AG04449 (cell line): Measurements from ENCODE around the gene DTNA.
"Not testable (repeated sequence)": the region's sequence is repeated elsewhere in the genome, so short reads cannot be mapped to it uniquely, and the experiment has no call there.

Experiments
- CTCF ChIA-PET: fragments of 350-600 bp; formaldehyde crosslinking; extraction: SDS; loops from one replicate; lab custom pipeline; 2021; ENCODE audit warnings: antibody characterized with exemption; lab: Yijun Ruan, JAX
- POLR2A ChIA-PET: fragments of 400-600, 350-600 bp; formaldehyde crosslinking; extraction: SDS; loops from one replicate; lab custom pipeline; 2020; ENCODE audit warnings: antibody characterized with exemption, inconsistent platforms; lab: Yijun Ruan, JAX
- DNase-seq: peaks from one replicate; pipeline ENCODE4 v3.0.0-alpha.2; 2010; ENCODE audit warnings: low read depth, low spot score
- H3K4me3 ChIP-seq: 2 replicates; pipeline ENCODE4 v1.5.1; 2011; ENCODE audit warnings: low read depth, mild to moderate bottlenecking, control low read depth, low read length
- TF ChIP-seq, protein P1 (sequence below): IDR thresholded peaks from one replicate; pipeline ENCODE4 v1.5.1; 2011; ENCODE audit warnings: mild to moderate bottlenecking, moderate library complexity, low read length, control low read depth, inconsistent platforms; ENCODE audit not compliant: insufficient read depth; ENCODE audit errors: missing control alignments

DTNA gene

DNA sequence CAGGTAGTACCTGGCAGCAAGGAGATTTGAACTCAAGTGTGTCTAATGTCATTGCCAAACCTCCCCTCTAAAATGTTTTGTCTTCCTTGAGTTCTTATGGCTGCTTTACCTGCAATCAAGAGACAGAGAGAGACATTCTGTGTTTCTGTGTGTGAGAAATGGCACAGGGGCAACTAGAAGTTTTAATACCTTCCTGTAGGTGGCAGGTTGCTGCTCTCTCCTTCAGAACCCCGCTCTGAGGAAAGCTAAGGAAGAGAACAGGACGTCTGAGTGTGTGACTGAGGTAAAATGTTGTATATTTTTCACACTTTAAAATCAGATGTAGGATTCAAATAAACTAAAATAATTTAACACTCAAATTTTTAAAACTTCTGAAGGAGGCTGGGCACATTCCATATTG is 19.2 kb downstream of the DTNA start:
- TF ChIP-seq, protein P1, sequence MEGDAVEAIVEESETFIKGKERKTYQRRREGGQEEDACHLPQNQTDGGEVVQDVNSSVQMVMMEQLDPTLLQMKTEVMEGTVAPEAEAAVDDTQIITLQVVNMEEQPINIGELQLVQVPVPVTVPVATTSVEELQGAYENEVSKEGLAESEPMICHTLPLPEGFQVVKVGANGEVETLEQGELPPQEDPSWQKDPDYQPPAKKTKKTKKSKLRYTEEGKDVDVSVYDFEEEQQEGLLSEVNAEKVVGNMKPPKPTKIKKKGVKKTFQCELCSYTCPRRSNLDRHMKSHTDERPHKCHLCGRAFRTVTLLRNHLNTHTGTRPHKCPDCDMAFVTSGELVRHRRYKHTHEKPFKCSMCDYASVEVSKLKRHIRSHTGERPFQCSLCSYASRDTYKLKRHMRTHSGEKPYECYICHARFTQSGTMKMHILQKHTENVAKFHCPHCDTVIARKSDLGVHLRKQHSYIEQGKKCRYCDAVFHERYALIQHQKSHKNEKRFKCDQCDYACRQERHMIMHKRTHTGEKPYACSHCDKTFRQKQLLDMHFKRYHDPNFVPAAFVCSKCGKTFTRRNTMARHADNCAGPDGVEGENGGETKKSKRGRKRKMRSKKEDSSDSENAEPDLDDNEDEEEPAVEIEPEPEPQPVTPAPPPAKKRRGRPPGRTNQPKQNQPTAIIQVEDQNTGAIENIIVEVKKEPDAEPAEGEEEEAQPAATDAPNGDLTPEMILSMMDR: peak; percentile 48
- DNase-seq: no peak
- POLR2A ChIA-PET: no interaction called here
- H3K4me3 ChIP-seq: no peak overlapping the region
- CTCF ChIA-PET: interaction anchor here (0.7 to 5.5 kb wide), 16 partner anchors 8 to 81 kb away, joined by 3 to 30 read pairs (median 4); partner anchors contain the start of gene DTNA

DNA sequence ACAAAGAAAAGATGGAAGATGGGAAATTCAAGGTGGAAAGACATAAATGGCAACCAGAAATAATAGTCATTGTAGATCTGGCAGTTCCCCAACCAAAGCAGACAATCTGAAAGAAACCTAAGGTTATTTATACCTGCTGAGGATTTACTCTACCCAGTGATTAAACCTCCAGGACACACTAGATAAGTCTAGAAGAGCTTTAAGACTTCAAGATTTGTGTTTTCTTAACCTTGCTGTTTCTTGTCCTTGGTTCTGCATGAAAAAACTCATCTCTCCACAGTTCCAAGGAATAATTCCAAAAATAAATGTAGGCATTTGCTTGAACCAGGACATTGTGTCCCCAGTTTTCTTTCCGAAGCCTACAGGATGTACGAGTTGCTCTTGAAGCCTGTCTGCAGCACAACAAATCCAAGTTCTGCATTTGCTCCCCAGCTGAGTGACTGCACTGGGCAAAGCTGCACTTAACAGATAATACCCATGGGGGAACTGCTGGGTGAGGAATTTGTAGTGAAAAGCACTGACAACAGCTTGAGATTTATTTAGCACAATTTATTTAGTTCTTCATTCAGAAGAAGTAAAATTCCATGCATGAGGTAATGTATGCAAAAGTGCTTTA is 19.8 kb downstream of the DTNA start:
- ChIA-PET POLR2A (no interaction called here), CTCF (interaction anchor here (0.7 to 5.5 kb wide), 17 partner anchors 9 to 80 kb away, joined by 3 to 30 read pairs (median 4); partner anchors contain the start of gene DTNA)
- H3K4me3 ChIP-seq: no peak overlapping the region
- TF ChIP-seq, protein P1: no peak
- DNase-seq: no peak

DNA sequence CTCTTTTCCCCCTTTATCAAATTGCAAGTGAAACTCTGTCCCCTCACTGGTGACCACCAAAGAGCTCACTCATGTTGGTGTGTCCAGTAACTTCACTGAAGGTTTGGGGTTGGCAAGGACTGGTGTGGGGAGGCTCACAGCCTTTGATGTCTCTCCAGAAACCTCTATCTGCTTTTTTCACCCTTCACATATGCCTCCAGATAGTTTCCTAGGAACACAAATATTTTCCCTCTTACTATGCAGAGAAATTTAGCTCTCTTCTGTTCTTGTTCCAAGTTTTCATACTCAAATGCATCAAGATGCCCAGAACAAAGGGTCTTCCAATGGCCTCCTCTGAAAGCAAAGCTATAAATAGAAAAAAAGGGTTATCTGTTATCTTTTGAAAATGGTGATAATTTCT is 20.7 kb downstream of the DTNA start:
- no peak for DNase-seq
- CTCF ChIA-PET: interaction anchor here (0.9 to 5.5 kb wide), 8 partner anchors 8 to 70 kb away, joined by 3 to 30 read pairs (median 13); partner anchors contain the start of gene DTNA
- H3K4me3 ChIP-seq: no peak overlapping the region
- POLR2A ChIA-PET: no interaction called here
- TF ChIP-seq, protein P1: no peak

DNA sequence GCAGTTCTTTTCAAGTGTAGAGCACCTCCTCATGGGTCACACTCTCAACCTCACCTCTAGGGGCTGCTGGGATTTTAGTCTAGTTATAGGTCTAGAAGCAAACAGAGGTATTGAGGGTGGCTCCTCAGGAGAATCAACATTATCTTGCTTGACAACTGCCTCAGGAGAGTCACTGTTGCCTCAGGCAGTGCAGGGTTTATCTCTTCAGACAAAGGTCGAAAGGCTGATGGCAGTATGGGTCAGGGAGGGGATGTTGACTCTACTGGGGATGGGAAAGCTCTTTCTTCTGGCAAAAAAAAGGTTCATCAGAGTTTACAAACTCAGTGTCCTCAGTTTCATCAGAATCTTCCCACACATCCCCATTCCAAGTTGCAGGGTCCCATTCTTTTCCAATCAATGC is 24.0 kb downstream of the DTNA start:
- H3K4me3 ChIP-seq: no peak overlapping the region
- CTCF ChIA-PET: interaction anchor here (1.6 to 5.5 kb wide), 2 partner anchors 13 to 24 kb away, joined by 4 to 30 read pairs; partner anchors contain the start of gene DTNA
- POLR2A ChIA-PET: no interaction called here
- no peak for DNase-seq
- TF ChIP-seq, protein P1: no peak

DNA sequence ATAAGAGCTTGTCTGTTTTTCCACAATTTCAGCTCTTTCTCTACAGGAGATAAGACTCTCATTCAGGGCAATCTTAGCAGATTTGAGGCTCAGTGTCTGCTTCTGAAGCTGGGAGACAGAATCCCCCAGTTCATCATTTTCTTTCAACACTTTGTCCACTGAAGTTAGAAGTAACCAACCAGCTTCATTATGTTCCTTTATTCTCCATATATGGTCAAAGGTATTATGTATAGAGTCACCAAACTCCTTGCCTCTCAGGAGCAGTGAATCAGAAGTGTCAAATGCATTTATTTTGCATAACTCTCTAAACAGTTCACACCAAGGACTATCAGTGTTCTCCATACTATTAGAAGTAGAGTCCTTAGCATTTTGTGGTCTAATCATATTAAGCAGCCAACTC is 24.4 kb downstream of the DTNA start:
- CTCF ChIA-PET: interaction anchor here (1.6 kb wide), 1 partner anchor 25 kb away, joined by 4 read pairs; the partner anchor contains the start of gene DTNA
- POLR2A ChIA-PET, H3K4me3 ChIP-seq: not testable (repeated sequence)

DNA sequence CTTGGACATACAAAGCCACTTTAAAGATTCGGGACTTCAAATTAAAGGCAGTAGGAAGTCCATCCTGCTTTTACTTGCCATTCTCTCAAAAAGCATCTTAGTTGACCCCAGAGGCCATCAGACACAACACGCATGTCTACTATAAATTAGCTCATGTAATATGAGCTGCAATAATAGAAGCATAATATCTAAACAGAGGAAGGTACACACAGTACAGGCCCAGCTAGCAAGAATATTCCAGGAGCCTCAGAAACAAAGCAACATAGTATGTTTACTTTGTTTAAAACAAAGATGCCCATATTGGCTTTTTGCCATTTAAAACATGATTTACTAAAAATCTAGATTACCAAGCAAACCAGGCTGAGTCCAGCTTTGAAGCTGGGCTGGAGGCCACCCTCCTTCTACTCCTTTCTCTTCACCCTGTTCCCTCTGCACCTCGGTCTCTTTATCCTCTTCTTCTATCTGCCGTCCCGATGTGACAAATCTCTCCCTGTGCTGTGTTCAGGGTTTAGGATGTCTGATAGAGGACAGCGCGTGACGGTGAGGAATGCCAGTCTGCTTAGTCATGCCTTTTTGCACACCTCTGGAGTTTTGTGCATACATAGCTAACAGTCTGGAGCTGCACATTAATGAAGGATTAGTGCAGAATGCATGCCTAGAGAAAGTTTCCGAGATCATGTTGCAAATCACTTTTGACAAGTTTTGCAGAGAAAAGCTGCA is 28.2 kb downstream of the DTNA start:
- DNase-seq: no peak
- ChIA-PET POLR2A (no interaction called here), CTCF (interaction anchor here (0.9 to 2.5 kb wide), 4 partner anchors 8 to 615 kb away, joined by 3 to 12 read pairs (median 6); no protein-coding TSS in a partner anchor)
- H3K4me3 ChIP-seq: no peak overlapping the region
- TF ChIP-seq, protein P1: no peak

More for the DNA sequence above, 24.4 kb downstream of the DTNA start:
- DNase-seq: not testable (repeated sequence)
